Effector memory CD8-positive, alpha-beta T cell (primary cell): ENCODE results near the gene TOMT.

Experiments
- ATAC-seq: fragments of 150-1000 bp; cut with Tn5 transposase; replicated peaks from 2 replicates; pipeline ENCODE4 v1.10.0; 2021; ENCODE audit warnings: mild to moderate bottlenecking, moderate library complexity
- DNase-seq, 3 experiments: peaks; one replicate each; pipeline ENCODE4 v3.0.0; 2021
- H3K27ac Mint-ChIP-seq, 2 donors: one replicate each; pipeline ENCODE4 v1.8.0; 2022; ENCODE audit warnings: mild to moderate bottlenecking in 2 of 2, mixed read lengths in 2 of 2, moderate library complexity in 2 of 2
- H3K27me3 Mint-ChIP-seq, 2 donors: one replicate each; pipeline ENCODE4 v1.8.0; 2022; ENCODE audit warnings: mixed read lengths in 2 of 2
- H3K36me3 Mint-ChIP-seq: one replicate; pipeline ENCODE4 v1.8.0; 2022; ENCODE audit warnings: mild to moderate bottlenecking, moderate library complexity, mixed read lengths; ENCODE audit not compliant: insufficient read depth
- H3K4me1 Mint-ChIP-seq, 2 donors: one replicate each; pipeline ENCODE4 v1.8.0; 2022; ENCODE audit warnings: low read depth in 2 of 2, mixed read lengths in 2 of 2
- H3K4me3 Mint-ChIP-seq, 2 donors: one replicate each; pipeline ENCODE4 v1.8.0; 2022; ENCODE audit warnings: mild to moderate bottlenecking in 2 of 2, mixed read lengths in 2 of 2, moderate library complexity in 2 of 2
- H3K9me3 Mint-ChIP-seq, 2 donors: one replicate each; pipeline ENCODE4 v1.8.0; 2022; ENCODE audit warnings: mixed read lengths in 2 of 2

The TOMT gene

DNA sequence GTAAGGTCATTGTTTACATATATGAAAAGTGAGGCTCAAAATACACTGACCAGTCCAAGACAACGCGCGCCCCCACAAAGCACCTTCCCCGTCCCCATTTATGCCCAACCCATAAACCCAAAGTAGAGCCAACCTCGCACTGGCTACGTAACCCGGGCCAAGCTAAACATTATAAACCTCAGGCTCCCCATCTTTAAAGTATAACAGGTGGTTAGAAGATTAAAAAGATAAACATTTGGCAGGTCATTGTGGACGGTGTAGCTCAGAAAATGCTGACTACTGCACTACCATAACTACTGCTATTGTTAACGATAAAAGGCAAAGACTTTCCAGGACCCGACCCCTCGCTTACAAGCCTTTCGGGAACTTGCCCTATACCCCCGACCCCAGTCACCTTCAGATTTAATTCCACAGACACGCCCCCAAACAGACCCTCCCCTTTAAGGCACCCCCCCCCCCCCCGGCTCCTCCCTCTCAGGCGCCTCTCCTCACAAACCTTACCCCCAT lies 25.9 kb upstream of the TOMT start:
- peaks cover 15% of the 10 kb centered on the region for H3K36me3 Mint-ChIP-seq
- H3K9me3 Mint-ChIP-seq = no peaks in the 10 kb centered on the region
- ATAC-seq (peak; percentile 40), DNase-seq (peak in 2 of 3 experiments; percentile 18 to 32)
- H3K27me3 Mint-ChIP-seq = no peaks in the 10 kb centered on the region
- peak overlapping the region; percentile 98 to 99 for H3K4me3 Mint-ChIP-seq
- H3K27ac Mint-ChIP-seq = peak overlapping the region; percentile 99
- peaks cover 24 to 27% of the 10 kb centered on the region in 2 donors for H3K4me1 Mint-ChIP-seq

DNA sequence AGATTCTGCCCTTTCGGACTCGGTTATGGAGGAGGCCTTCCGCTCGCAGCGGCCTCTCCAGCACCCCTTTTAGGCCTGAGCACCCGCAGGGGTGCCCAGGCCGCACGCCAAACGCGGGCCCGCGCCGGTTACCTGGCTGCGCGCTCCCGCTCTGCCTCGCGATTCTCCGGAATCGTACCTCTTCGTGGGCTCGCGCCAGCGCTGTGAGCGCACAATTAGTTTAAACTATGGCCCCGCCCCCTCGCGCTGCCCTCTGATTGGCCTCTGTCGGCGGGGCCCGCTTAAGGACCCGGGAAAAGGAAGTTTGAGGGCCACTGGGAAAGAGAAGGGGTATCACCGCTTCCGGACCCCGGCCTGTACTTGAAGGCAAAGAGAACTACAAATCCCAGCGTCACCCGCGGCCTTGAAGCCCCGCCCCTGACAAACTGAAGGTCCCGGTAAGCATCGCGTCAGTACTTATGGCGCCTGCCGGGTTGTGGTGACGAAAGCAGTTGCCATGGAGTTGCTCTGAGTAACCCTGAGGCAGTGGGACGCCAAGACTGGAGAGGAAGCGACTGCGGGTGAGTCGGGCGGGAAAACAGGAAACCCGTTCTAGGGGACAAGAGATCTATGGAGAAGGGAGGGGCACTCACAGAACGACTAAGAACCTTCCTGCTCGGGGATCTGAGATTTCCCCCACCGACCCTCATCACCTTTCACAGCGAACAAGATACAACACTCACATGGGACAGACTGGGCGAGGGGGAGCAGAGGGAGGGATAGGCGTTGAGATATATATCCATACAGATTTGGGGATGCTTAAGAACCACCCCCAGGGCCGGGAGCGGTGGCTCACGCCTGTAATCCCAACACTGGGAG lies 25.2 kb upstream of the TOMT start, which contains the start of the genes LRRC51 and NUMA1:
Gene LRRC51 (plus strand): TSS at position 525 of the 858 bp plus-strand sequence. CDS start 8,234 bp downstream, outside the sequence.
Gene NUMA1 (minus strand): TSS at position 217 of the 858 bp plus-strand sequence. CDS start 44,599 bp downstream, outside the sequence.
- H3K27me3 Mint-ChIP-seq = no peaks in the 10 kb centered on the region
- peak within 1 kb of the TSS; percentile 98 to 99 for H3K4me3 Mint-ChIP-seq
- peak; percentile 98 to 99 (median 98) for DNase-seq
- peaks cover 15% of the 10 kb centered on the region for H3K36me3 Mint-ChIP-seq
- ATAC-seq = peak; percentile 84
- H3K4me1 Mint-ChIP-seq = peaks cover 24 to 27% of the 10 kb centered on the region in 2 donors
- H3K9me3 Mint-ChIP-seq = no peaks in the 10 kb centered on the region
- H3K27ac Mint-ChIP-seq = peak within 1 kb of the TSS; percentile 99

DNA sequence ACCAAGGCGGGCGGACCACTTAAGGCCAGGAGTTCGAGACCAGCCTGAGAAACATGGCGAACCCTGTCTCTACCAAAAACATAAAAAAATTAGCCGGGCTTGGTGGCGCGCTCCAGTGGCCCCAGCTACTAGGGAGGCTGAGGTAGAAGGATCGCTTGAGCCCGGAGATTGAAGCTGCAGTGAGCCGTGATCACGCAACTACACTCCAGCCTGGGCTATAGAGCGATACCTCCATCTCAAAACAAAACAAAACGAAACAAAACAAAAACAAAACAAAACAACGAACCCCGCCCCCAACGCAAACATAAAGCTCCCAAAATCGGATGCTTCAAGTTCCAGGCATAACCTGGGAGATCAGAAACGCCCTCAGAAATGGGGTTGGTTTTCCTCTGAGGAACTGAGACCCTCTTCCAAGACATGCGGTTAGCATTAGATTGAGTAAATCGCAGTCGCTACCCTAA lies 24.5 kb upstream of the TOMT start:
- Mint-ChIP-seq H3K4me1 (peaks cover 24 to 27% of the 10 kb centered on the region in 2 donors), H3K4me3 (peak overlapping the region; percentile 98 to 99), H3K27ac (peak overlapping the region; percentile 99), H3K9me3 (no peaks in the 10 kb centered on the region), H3K27me3 (no peaks in the 10 kb centered on the region), H3K36me3 (peaks cover 15% of the 10 kb centered on the region)
- ATAC-seq = no peak
- no peak for DNase-seq

DNA sequence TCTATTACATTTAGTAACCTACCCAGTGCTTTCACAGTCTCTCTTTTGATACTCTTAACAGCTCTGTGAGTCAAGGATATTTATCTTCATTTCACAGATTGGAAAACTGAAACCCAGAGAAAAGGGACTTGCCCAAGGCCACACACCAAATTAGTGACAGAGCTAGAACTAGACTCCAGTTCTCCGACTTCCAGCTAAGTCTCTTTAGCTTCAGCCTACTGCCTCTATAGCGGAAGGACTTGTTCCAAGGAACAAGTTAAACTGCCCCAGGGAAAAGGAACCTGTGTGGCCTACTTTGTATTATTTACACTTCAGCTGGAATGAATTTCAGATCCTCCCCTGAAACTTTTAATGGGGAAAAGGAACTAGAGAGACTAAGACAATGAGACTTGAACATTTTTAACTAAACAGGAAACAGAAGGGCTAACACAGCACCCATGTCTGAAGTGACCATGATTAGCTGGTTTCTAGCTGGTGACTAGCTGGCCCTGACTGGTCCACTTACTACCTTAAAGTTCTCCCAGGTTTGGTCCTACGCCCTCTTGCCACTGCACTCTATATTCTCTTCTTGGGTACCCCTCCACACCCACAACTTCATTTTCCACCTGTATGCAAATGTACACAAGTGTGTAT lies 23.8 kb upstream of the TOMT start:
- peak overlapping the region; percentile 99 for H3K27ac Mint-ChIP-seq
- H3K4me1 Mint-ChIP-seq = peaks cover 24 to 27% of the 10 kb centered on the region in 2 donors
- no peak for DNase-seq

DNA sequence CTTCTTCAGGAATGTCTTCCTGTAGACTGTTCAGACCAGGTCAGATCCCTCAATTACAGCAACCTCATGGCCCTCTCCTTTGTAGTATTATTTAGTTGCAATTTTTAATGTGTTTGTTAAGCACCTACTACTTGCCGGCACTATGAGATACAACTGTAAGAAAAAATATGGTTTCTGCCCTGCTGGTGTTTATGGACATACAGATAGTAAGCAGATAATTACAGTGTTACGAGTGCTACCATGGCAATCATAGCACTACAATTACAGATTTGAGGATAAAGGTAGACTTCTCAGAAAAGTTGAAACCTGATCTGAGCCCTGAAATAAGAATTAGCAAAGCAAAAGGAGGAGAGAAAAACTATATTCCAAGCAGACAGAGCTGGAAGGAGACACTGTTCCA lies 22.3 kb upstream of the TOMT start:
- no peaks in the 10 kb centered on the region for H3K9me3 Mint-ChIP-seq
- DNase-seq = no peak
- peak overlapping the region in 1 of 2 donors; percentile 99 for H3K27ac Mint-ChIP-seq
- peaks cover 22 to 27% of the 10 kb centered on the region in 2 donors for H3K4me1 Mint-ChIP-seq
- no peak overlapping the region for H3K4me3 Mint-ChIP-seq
- H3K27me3 Mint-ChIP-seq = no peaks in the 10 kb centered on the region
- peaks cover 18% of the 10 kb centered on the region for H3K36me3 Mint-ChIP-seq
- no peak for ATAC-seq

More for the DNA sequence above, 23.8 kb upstream of the TOMT start:
- Mint-ChIP-seq H3K27me3 (no peaks in the 10 kb centered on the region), H3K36me3 (peaks cover 15% of the 10 kb centered on the region), H3K4me3 (peak overlapping the region; percentile 98 to 99), H3K9me3 (no peaks in the 10 kb centered on the region)
- no peak for ATAC-seq

DNA sequence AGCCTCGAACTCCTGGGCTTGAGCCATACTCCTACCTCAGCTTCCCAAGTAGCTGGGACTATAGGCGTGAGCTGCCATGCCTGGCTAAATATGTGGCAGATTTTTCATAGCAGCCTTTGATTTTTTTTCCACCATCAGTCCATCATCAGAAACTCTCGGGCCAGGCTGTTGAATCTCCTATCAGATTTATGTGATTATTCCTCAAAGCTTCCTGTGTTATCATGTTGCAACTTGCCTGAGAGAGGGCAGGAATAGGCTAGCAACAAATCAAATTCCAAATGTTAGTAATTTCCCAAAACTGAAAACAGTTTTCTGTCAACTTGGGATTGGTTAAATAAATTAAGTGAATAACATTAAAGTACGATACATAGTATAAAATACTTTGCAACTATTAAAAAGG lies 21.6 kb upstream of the TOMT start:
- H3K4me1 Mint-ChIP-seq = peaks cover 19 to 22% of the 10 kb centered on the region in 2 donors
- DNase-seq (no peak), ATAC-seq (no peak)
- H3K4me3 Mint-ChIP-seq = no peak overlapping the region
- H3K9me3 Mint-ChIP-seq = no peaks in the 10 kb centered on the region
- H3K27ac Mint-ChIP-seq = no peak overlapping the region
- no peaks in the 10 kb centered on the region for H3K27me3 Mint-ChIP-seq
- H3K36me3 Mint-ChIP-seq = peaks cover 15% of the 10 kb centered on the region

DNA sequence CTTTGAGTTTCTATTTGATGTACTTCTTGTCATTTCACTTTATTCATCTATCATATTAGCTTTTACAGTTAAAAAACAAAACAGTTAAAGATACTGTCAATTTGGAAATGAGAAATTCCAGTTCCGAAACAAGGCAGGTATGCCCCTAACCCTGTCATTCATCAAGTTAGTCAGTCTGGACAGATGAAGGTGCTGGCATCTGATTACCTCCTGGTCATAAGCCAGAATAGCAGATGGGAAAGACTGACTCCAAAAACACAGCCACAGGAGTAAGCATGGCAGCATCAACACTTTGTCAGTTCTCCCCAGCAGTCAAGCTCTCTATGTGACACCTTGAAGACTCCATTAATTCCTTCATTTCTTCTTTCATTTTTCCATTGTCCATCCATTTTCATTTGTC lies 20.8 kb upstream of the TOMT start:
- Mint-ChIP-seq H3K9me3 (no peaks in the 10 kb centered on the region), H3K27me3 (no peaks in the 10 kb centered on the region), H3K4me1 (peaks cover 15 to 16% of the 10 kb centered on the region in 2 donors), H3K27ac (peak overlapping the region in 1 of 2 donors; percentile 58), H3K4me3 (no peak overlapping the region), H3K36me3 (peaks cover 14% of the 10 kb centered on the region)
- ATAC-seq = no peak
- no peak for DNase-seq

DNA sequence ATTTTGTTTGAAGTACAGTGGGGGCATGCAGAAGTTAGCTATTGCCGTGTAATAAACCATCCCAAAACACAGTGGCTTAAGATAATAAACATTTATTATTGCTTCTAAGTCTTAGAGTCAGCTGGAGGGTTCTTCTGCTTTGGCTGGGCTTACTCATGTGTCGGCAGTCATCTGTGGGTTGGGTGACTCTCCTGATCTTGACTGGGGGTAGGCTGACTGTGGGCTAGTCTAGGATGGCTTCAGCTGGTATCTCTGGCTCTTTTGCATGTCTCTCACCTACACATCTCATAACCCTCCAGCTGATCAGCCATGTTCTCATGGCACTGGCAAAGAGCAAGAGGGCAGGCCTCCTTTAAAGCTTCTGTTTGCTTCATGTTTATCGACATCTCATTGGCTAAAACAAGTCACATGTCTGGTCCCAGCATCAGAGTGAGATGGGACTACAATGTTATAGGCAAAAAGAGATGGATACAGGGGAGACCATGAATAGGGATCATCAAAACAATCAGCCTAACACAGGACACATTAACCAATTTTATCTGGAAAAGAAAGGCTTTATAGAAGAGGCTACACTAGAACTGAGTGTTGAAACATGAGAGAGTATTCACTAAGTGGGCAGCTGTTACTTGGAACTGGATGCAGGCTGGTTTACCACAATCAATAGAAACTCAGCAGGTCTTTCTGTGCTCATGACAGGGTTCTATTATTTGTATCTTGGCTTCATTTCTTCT lies 19.9 kb upstream of the TOMT start:
- Mint-ChIP-seq H3K27ac (peak overlapping the region; percentile 13 to 58), H3K9me3 (no peaks in the 10 kb centered on the region), H3K36me3 (peaks cover 6% of the 10 kb centered on the region), H3K4me3 (no peak overlapping the region), H3K27me3 (no peaks in the 10 kb centered on the region), H3K4me1 (peaks cover 7 to 8% of the 10 kb centered on the region in 2 donors)
- DNase-seq (no peak), ATAC-seq (no peak)

DNA sequence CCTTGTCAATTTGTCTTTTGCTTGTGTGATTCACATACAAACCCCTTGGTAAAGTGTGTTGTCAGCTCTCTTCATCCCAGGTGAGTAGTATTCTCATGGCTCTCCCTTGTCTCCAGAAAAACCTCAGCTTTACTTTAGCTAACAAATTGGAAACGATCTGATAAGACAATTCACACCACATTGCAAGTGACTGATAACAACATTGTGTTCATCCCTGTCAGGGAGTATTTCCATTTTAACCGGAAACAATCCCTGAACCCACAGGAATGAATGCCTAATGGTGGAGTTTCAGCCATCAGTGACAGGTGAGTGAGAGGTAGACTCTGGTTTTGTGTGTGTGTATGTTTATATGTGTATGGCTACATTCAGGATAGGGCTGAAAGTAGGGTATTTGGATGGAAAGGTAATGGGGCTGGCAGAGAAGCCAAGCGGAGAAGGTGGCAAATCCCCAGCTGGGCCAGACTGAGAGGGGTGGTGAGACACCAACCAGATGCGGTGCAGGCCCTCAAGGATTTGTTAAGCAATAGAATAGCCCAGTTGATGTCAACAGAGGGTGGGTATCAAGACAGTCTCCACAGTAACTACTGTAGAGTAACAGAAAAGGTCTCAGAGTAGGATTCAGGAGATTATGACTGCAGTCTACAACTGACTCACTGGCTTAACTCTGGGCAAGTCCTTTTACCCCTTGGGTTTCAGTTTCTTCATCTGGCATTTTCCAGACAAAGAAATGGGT lies 17.5 kb upstream of the TOMT start:
- no peaks in the 10 kb centered on the region for H3K4me1 Mint-ChIP-seq
- no peaks in the 10 kb centered on the region for H3K9me3 Mint-ChIP-seq
- no peak for DNase-seq
- peak overlapping the region in 1 of 2 donors; percentile 58 for H3K27ac Mint-ChIP-seq
- no peak overlapping the region for H3K4me3 Mint-ChIP-seq
- peaks cover 4% of the 10 kb centered on the region for H3K36me3 Mint-ChIP-seq
- ATAC-seq = no peak
- H3K27me3 Mint-ChIP-seq = no peaks in the 10 kb centered on the region

DNA sequence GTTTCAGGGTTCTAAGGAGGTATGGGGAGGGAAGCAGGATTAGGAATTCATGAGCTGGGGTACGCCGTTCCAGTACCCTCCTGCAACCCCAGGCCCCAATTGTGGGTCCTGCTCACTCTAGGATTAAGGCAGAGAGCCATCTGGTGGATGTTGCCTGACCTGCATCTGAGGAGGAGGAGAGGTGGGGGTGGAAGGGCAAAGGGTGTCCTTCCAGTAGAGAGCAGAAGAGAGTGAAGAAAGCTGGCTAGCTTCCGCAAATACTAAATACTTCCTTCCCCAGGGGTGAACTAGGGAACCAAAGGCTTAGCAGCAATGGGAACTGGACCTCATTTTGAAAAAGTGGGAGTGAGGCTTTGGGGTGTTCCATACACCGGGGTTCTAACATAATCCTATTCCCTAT lies 14.4 kb upstream of the TOMT start:
- DNase-seq (peak; percentile 57 to 60 (median 57)), ATAC-seq (peak; percentile 93)
- Mint-ChIP-seq H3K4me1 (no peaks in the 10 kb centered on the region), H3K9me3 (no peaks in the 10 kb centered on the region), H3K27me3 (no peaks in the 10 kb centered on the region), H3K27ac (peak overlapping the region; percentile 11 to 23), H3K4me3 (no peak overlapping the region), H3K36me3 (peaks cover 9% of the 10 kb centered on the region)

DNA sequence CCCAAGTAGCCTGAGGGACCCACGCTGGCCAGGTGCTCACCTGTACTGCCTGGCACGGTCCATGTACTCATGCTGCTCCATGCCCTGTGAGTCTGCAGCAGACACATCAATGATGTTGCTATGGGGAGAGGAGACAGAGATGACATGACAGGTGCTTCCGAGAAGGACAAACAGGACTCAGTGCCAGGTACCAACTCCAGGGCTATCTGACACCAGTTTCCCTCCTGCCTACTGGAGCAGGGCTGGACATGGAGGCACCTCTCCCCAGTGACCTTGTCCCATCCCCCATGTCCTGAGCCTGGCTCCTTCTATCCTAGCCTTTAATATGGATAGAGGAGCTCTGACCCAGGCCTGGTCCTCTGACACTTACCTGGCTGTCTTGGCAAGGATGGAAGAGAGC lies 7.0 kb upstream of the TOMT start:
- Mint-ChIP-seq H3K9me3 (no peaks in the 10 kb centered on the region), H3K27ac (no peak overlapping the region), H3K4me1 (peaks cover 33 to 36% of the 10 kb centered on the region in 2 donors), H3K27me3 (no peaks in the 10 kb centered on the region), H3K4me3 (no peak overlapping the region), H3K36me3 (peaks cover 30% of the 10 kb centered on the region)
- DNase-seq (no peak), ATAC-seq (no peak)

DNA sequence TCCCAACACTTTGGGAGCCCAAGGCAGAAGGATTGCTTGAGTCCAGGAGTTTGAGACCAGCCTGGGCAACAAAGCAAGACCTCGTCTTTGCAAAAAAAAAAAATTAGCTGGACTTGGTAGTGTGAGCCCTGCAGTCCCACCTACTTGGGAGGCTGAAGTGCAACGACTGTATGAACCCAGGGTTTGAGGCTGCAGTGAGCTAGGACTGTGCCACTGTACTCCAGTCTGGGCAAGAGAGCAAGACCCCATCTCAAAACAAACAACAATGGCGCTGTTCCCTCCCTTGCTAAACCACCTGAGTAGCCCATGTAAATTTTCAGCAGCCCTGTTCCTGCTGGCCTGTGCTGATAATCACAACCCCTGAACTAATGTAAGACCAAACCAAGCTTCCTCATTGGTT lies 5.7 kb upstream of the TOMT start:
- ATAC-seq = no peak
- Mint-ChIP-seq H3K4me3 (no peak overlapping the region), H3K27me3 (no peaks in the 10 kb centered on the region)

More for the DNA sequence above, 5.7 kb upstream of the TOMT start:
- H3K27ac Mint-ChIP-seq = peak overlapping the region; percentile 92 to 97
- H3K9me3 Mint-ChIP-seq = no peaks in the 10 kb centered on the region
- DNase-seq = no peak
- peaks cover 38 to 42% of the 10 kb centered on the region in 2 donors for H3K4me1 Mint-ChIP-seq
- peaks cover 31% of the 10 kb centered on the region for H3K36me3 Mint-ChIP-seq
